NB4 (cell line): Measurements from ENCODE around the gene NFYA.

Experiments used
- POLR2A ChIP-seq: IDR thresholded peaks from 2 replicates; pipeline ENCODE4 v1.6.1; 2011; ENCODE audit warnings: mild to moderate bottlenecking; ENCODE audit not compliant: insufficient read length; ENCODE audit errors: extremely low read depth
- TF ChIP-seq, protein P1 (sequence below): IDR thresholded peaks from one replicate; pipeline ENCODE4 v1.5.1; 2012; ENCODE audit warnings: low read depth, low read length

DNA sequence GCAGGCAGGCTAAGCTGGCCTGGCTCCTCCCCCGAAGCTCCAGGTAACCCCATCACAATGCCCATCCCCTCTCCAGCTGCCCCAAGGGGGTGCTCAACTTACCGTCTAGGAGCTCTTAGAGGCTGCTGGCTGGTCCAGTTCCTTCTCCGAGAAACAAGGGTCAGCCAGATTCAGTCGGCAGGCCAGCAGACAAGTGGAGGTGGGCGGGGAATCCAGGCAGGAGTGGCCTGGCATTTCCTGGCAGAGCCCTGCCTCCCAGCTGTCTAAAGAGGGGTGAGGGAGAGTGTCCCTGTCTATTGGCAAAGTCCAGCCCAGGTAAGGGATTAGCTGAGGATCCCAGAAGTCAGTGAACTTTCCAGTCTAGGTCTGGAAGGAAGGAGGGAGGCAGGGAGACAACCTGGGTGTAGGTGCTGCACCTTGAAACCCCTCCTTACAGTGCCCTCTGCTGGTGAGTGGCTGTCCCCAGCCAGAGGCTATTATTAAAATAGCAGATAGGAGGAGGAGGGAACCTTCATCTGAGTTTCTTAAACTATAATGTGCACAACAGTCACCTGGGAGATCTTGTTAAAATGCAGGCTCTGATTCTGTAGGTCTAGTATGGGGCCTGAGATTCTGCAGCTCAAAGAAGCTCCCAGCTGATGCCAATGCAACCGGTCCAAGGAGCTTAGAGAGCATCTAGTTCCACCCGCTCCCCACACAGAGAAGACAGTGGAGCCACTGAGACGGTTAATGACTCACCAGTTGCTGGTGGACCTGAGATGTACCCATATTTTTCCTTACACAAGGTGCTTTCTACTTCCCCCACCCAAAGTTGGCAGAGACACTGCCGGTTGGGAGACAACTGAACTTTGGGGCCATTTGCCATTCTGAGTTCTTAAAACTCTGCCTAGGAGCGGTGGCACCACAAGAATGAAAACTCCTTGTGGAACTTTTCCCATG, 33.4 kb upstream of the NFYA start, which contains the start of gene UNC5CL:
- TF ChIP-seq, protein P1, sequence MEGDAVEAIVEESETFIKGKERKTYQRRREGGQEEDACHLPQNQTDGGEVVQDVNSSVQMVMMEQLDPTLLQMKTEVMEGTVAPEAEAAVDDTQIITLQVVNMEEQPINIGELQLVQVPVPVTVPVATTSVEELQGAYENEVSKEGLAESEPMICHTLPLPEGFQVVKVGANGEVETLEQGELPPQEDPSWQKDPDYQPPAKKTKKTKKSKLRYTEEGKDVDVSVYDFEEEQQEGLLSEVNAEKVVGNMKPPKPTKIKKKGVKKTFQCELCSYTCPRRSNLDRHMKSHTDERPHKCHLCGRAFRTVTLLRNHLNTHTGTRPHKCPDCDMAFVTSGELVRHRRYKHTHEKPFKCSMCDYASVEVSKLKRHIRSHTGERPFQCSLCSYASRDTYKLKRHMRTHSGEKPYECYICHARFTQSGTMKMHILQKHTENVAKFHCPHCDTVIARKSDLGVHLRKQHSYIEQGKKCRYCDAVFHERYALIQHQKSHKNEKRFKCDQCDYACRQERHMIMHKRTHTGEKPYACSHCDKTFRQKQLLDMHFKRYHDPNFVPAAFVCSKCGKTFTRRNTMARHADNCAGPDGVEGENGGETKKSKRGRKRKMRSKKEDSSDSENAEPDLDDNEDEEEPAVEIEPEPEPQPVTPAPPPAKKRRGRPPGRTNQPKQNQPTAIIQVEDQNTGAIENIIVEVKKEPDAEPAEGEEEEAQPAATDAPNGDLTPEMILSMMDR, result peak; percentile 85
- TF ChIP-seq POLR2A, result no peak
